SU-DHL-6 (cell line): ENCODE results near the gene CC2D2B.

ENCODE experiments used
- CTCF ChIP-seq: fragments of 200-600 bp; sonication (generic); IDR thresholded peaks from one replicate; pipeline ENCODE4 v1.5.1; 2017; ENCODE audit warnings: antibody characterized with exemption, mild to moderate bottlenecking, low read length, moderate library complexity; ENCODE audit not compliant: insufficient read depth, poor library complexity, severe bottlenecking
- EZH2phosphoT487 ChIP-seq: fragments of 200-600 bp; sonication (generic), shearing (Covaris generic); conservative IDR thresholded peaks from 2 replicates; pipeline ENCODE4 v1.6.1; 2018; ENCODE audit warnings: mild to moderate bottlenecking, antibody characterized with exemption, low read length, moderate library complexity, mixed read lengths

GRCh38 chr10:95881316-95881715 is 26.5 kb upstream of the CC2D2B start:
- TF ChIP-seq CTCF (no peak), EZH2phosphoT487 (no peak)
